Activated gamma-delta T cell (primary cell): ENCODE results near the gene TAF7.
A peak's percentile ranks its signal among the peaks of the same experiment; 100 is the strongest.
"Not testable (repeated sequence)": the region's sequence is repeated elsewhere in the genome, so short reads cannot be mapped to it uniquely, and the experiment has no call there.

ENCODE experiments used
- DNase-seq: peaks from one replicate; lab custom pipeline; 2025; lab: John Stamatoyannopoulos, UW

Gene TAF7

GRCh38 chr5:141338538-141339306 is 18.1 kb upstream of the TAF7 start, which contains the start of gene PCDHGA2:
PCDHGA2 (plus strand) TSS chr5:141338760.
- no peak for DNase-seq

- not testable (repeated sequence) for DNase-seq
These were observed 12.0 kb upstream of the TAF7 start for GRCh38 chr5:141332571-141332970.

GRCh38 chr5:141330299-141331080 is 9.9 kb upstream of the TAF7 start, which contains the start of gene PCDHGA1:
PCDHGA1 (plus strand) TSS chr5:141330514.
- DNase-seq: no peak

GRCh38 chr5:141328231-141328630 is 7.6 kb upstream of the TAF7 start:
- no peak for DNase-seq

- peak; percentile 16 for DNase-seq
These were observed 5.7 kb upstream of the TAF7 start for GRCh38 chr5:141326088-141326854.

GRCh38 chr5:141322261-141322660 is 1.7 kb upstream of the TAF7 start:
- no peak for DNase-seq

- DNase-seq: no peak
These were observed 885 bp downstream of the TAF7 start for GRCh38 chr5:141319699-141320098.

- DNase-seq: no peak
These were observed 1.4 kb downstream of the TAF7 start for GRCh38 chr5:141319202-141319601.

- DNase-seq: not testable (repeated sequence)
These were observed 3.6 kb downstream of the TAF7 start for GRCh38 chr5:141316963-141317362.

- no peak for DNase-seq
These were observed 6.9 kb downstream of the TAF7 start for GRCh38 chr5:141313711-141314110.

- DNase-seq: no peak
These were observed 14.0 kb downstream of the TAF7 start for GRCh38 chr5:141306630-141307029.

- DNase-seq: no peak
These were observed 16.8 kb downstream of the TAF7 start, which contains the start of gene SLC25A2 for GRCh38 chr5:141303756-141304155. SLC25A2 (minus strand) TSS chr5:141304049; CDS start chr5:141303865, 184 bp downstream.

- no peak for DNase-seq
These were observed 22.2 kb downstream of the TAF7 start for GRCh38 chr5:141298376-141298775.

- DNase-seq: no peak
These were observed 47.7 kb downstream of the TAF7 start for GRCh38 chr5:141272906-141273305.

- DNase-seq: no peak
These were observed 51.4 kb downstream of the TAF7 start for GRCh38 chr5:141269195-141269594.
